WTC11 (cell line): ENCODE measurements around the gene SLC6A1.

ENCODE experiments used
- ATF1 ChIP-seq: sonication (generic); formaldehyde crosslinking; IDR thresholded peaks from 2 replicates; pipeline ENCODE4 v1.8.1; 2023; ENCODE audit warnings: mild to moderate bottlenecking, moderate library complexity, missing genetic modification reagents
- CREM ChIP-seq: sonication (generic); formaldehyde crosslinking; IDR thresholded peaks from 2 replicates; pipeline ENCODE4 v1.8.1; 2022; ENCODE audit warnings: mild to moderate bottlenecking, missing genetic modification reagents, moderate library complexity
- IRF2 ChIP-seq: sonication (generic); formaldehyde crosslinking; IDR thresholded peaks from 2 replicates; pipeline ENCODE4 v1.8.0; 2022; ENCODE audit warnings: low read depth, missing genetic modification reagents, borderline replicate concordance
- JUN ChIP-seq: sonication (generic); formaldehyde crosslinking; IDR thresholded peaks from 2 replicates; pipeline ENCODE4 v1.8.0; 2023; ENCODE audit warnings: mild to moderate bottlenecking, missing genetic modification reagents
- MXD4 ChIP-seq: fragments of 250-450 bp; sonication (Bioruptor Pico); IDR thresholded peaks from 2 replicates; pipeline ENCODE4 v1.8.0; 2021; ENCODE audit warnings: mild to moderate bottlenecking, moderate library complexity, borderline replicate concordance
- NFATC4 ChIP-seq: fragments of 250-450 bp; sonication (Bioruptor Pico); IDR thresholded peaks from 2 replicates; pipeline ENCODE4 v1.9.0; 2021; ENCODE audit warnings: mild to moderate bottlenecking
- NR1H2 ChIP-seq: sonication (generic); formaldehyde crosslinking; IDR thresholded peaks from 2 replicates; pipeline ENCODE4 v1.9.0; 2021; ENCODE audit warnings: mild to moderate bottlenecking, moderate library complexity, missing genetic modification reagents
- OVOL2 ChIP-seq: fragments of 250-450 bp; sonication (Bioruptor Pico); IDR thresholded peaks from 2 replicates; pipeline ENCODE4 v1.9.0; 2021; ENCODE audit warnings: mild to moderate bottlenecking, borderline replicate concordance
- ZNF232 ChIP-seq: sonication (generic); formaldehyde crosslinking; IDR thresholded peaks from 2 replicates; pipeline ENCODE4 v1.8.0; 2022; ENCODE audit warnings: mild to moderate bottlenecking, missing genetic modification reagents
- TF ChIP-seq, protein P1 (sequence below): sonication (generic); formaldehyde crosslinking; IDR thresholded peaks from 2 replicates; pipeline ENCODE4 v1.8.1; 2022; ENCODE audit warnings: low read depth, missing genetic modification reagents, borderline replicate concordance
- TF ChIP-seq, protein P2 (sequence below): fragments of 200-600 bp; IDR thresholded peaks from 2 replicates; pipeline ENCODE4 v1.8.0; 2022; ENCODE audit warnings: antibody characterized with exemption
- TF ChIP-seq, protein P3 (sequence below): fragments of 250-450 bp; sonication (Bioruptor Pico); conservative IDR thresholded peaks from 2 replicates; pipeline ENCODE4 v1.9.0; 2021; ENCODE audit warnings: mild to moderate bottlenecking
- TF ChIP-seq, protein P4 (sequence below): sonication (generic); formaldehyde crosslinking; IDR thresholded peaks from 2 replicates; pipeline ENCODE4 v1.8.0; 2023; ENCODE audit warnings: missing genetic modification reagents, mild to moderate bottlenecking, borderline replicate concordance
- TF ChIP-seq, protein P5 (sequence below): sonication (generic); formaldehyde crosslinking; conservative IDR thresholded peaks from 2 replicates; pipeline ENCODE4 v1.8.1; 2022; ENCODE audit warnings: mild to moderate bottlenecking, missing genetic modification reagents

DNA sequence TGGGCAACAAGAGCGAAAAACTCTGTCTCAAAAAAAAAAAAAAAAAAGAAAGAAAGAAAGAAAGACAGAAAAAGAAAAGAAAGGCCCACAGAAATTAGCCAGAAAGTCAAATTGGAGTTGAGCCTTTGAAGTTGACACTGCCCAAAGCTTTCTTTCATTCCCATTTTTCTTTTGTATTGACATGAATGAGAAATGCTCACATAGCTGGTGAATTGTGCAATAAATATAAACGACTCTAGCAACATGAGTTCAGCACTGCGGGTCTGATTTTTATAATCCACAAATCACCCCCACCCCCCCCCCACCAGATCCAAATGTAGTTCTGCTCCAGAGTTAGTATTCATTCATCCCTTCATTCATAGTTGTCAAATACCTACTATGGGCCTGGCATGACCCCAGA is 37.4 kb downstream of the SLC6A1 start:
- TF ChIP-seq, protein P1, sequence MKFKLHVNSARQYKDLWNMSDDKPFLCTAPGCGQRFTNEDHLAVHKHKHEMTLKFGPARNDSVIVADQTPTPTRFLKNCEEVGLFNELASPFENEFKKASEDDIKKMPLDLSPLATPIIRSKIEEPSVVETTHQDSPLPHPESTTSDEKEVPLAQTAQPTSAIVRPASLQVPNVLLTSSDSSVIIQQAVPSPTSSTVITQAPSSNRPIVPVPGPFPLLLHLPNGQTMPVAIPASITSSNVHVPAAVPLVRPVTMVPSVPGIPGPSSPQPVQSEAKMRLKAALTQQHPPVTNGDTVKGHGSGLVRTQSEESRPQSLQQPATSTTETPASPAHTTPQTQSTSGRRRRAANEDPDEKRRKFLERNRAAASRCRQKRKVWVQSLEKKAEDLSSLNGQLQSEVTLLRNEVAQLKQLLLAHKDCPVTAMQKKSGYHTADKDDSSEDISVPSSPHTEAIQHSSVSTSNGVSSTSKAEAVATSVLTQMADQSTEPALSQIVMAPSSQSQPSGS = no peak
- TF ChIP-seq, protein P2, sequence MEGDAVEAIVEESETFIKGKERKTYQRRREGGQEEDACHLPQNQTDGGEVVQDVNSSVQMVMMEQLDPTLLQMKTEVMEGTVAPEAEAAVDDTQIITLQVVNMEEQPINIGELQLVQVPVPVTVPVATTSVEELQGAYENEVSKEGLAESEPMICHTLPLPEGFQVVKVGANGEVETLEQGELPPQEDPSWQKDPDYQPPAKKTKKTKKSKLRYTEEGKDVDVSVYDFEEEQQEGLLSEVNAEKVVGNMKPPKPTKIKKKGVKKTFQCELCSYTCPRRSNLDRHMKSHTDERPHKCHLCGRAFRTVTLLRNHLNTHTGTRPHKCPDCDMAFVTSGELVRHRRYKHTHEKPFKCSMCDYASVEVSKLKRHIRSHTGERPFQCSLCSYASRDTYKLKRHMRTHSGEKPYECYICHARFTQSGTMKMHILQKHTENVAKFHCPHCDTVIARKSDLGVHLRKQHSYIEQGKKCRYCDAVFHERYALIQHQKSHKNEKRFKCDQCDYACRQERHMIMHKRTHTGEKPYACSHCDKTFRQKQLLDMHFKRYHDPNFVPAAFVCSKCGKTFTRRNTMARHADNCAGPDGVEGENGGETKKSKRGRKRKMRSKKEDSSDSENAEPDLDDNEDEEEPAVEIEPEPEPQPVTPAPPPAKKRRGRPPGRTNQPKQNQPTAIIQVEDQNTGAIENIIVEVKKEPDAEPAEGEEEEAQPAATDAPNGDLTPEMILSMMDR = no peak
- TF ChIP-seq IRF2 (CRISPR knock-in tag) (no peak), JUN (CRISPR knock-in tag) (no peak), ZNF232 (CRISPR knock-in tag) (no peak), OVOL2 (CRISPR knock-in tag) (no peak), NFATC4 (CRISPR knock-in tag) (no peak), NR1H2 (no peak), CREM (CRISPR knock-in tag) (no peak), MXD4 (CRISPR knock-in tag) (no peak), ATF1 (CRISPR knock-in tag) (no peak)
- TF ChIP-seq, protein P3, sequence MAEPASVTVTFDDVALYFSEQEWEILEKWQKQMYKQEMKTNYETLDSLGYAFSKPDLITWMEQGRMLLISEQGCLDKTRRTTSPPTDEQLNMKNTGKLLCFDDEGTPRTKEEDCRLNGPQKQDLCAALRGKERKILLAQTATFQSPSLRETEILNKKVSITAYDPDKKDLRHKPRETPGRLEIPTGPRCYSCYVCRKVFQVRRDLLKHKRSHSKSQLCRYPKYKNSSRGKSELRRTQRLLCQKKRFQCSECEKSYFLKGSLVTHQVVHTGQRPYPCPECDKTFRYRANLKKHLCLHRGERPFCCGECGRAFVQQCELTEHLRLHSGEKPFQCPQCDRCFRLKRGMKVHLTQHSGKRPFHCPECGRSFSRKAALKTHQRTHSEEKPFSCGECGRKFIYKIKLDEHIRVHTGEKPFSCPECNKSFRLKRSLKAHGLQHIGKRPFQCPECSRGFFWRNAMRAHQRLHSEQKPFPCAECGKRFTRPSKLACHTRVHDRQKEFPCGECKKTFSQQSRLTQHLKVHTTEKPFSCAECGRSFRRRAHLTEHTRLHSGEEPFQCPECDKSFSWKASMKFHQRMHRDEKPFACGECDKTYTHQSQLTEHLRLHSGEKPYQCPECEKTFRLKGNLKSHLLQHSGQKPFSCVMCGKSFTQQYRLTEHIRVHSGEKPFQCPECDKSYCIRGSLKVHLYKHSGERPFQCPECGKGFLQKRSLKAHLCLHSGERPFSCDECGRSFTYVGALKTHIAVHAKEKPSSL (CRISPR knock-in tag) = no peak
- TF ChIP-seq, protein P4, sequence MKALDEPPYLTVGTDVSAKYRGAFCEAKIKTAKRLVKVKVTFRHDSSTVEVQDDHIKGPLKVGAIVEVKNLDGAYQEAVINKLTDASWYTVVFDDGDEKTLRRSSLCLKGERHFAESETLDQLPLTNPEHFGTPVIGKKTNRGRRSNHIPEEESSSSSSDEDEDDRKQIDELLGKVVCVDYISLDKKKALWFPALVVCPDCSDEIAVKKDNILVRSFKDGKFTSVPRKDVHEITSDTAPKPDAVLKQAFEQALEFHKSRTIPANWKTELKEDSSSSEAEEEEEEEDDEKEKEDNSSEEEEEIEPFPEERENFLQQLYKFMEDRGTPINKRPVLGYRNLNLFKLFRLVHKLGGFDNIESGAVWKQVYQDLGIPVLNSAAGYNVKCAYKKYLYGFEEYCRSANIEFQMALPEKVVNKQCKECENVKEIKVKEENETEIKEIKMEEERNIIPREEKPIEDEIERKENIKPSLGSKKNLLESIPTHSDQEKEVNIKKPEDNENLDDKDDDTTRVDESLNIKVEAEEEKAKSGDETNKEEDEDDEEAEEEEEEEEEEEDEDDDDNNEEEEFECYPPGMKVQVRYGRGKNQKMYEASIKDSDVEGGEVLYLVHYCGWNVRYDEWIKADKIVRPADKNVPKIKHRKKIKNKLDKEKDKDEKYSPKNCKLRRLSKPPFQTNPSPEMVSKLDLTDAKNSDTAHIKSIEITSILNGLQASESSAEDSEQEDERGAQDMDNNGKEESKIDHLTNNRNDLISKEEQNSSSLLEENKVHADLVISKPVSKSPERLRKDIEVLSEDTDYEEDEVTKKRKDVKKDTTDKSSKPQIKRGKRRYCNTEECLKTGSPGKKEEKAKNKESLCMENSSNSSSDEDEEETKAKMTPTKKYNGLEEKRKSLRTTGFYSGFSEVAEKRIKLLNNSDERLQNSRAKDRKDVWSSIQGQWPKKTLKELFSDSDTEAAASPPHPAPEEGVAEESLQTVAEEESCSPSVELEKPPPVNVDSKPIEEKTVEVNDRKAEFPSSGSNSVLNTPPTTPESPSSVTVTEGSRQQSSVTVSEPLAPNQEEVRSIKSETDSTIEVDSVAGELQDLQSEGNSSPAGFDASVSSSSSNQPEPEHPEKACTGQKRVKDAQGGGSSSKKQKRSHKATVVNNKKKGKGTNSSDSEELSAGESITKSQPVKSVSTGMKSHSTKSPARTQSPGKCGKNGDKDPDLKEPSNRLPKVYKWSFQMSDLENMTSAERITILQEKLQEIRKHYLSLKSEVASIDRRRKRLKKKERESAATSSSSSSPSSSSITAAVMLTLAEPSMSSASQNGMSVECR (CRISPR knock-in tag) = no peak
- TF ChIP-seq, protein P5, sequence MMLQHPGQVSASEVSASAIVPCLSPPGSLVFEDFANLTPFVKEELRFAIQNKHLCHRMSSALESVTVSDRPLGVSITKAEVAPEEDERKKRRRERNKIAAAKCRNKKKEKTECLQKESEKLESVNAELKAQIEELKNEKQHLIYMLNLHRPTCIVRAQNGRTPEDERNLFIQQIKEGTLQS (CRISPR knock-in tag) = no peak
